ENCODE measurements around the gene CTSA.

- TF ChIP-seq CTCF (IDR thresholded peaks at IDR 0.05 in 8 of 11, conservative IDR thresholded peaks at IDR 0.05 in 3 of 11) (no peak), POLR2A (IDR thresholded peaks at IDR 0.05) (no peak)
Measured at GRCh38 chr20:45897692-45898091, 6.6 kb downstream of the CTSA start.
